Stimulated activated CD4-positive, alpha-beta T cell treated with anti-CD3 and anti-CD28 coated beads, Interleukin-15, amount 100 ng/mL, for 24 hours (primary cell): ENCODE measurements around the gene UCK1.
"Not testable (repeated sequence)": the region's sequence is repeated elsewhere in the genome, so short reads cannot be mapped to it uniquely, and the experiment has no call there.

ENCODE experiments used
- DNase-seq: peaks from one replicate; pipeline ENCODE4 v3.0.0-alpha.2; 2020

The UCK1 gene

GRCh38 chr9:131523086-131523388 lies 8.0 kb downstream of the UCK1 start:
- no peak for DNase-seq

GRCh38 chr9:131522257-131523085 lies 8.6 kb downstream of the UCK1 start:
- DNase-seq: no peak

GRCh38 chr9:131521822-131522221 lies 9.2 kb downstream of the UCK1 start:
- DNase-seq: no peak

GRCh38 chr9:131521203-131521602 lies 9.9 kb downstream of the UCK1 start:
- DNase-seq: no peak

GRCh38 chr9:131520503-131520902 lies 10.6 kb downstream of the UCK1 start:
- no peak for DNase-seq

GRCh38 chr9:131518553-131518952 lies 12.5 kb downstream of the UCK1 start:
- no peak for DNase-seq

- DNase-seq: no peak
Measured at GRCh38 chr9:131517761-131518190, 13.3 kb downstream of the UCK1 start.

GRCh38 chr9:131516930-131517329 lies 14.1 kb downstream of the UCK1 start:
- DNase-seq: no peak

- DNase-seq: no peak
Measured at GRCh38 chr9:131516100-131516499, 15.0 kb downstream of the UCK1 start.

- not testable (repeated sequence) for DNase-seq
Measured at GRCh38 chr9:131515559-131516031, 15.5 kb downstream of the UCK1 start.

GRCh38 chr9:131513177-131513576 lies 17.9 kb downstream of the UCK1 start:
- DNase-seq: no peak

GRCh38 chr9:131511880-131512279 lies 19.2 kb downstream of the UCK1 start:
- DNase-seq: no peak

GRCh38 chr9:131511416-131511815 lies 19.6 kb downstream of the UCK1 start:
- no peak for DNase-seq

GRCh38 chr9:131505012-131505411 lies 26.1 kb downstream of the UCK1 start:
- DNase-seq: no peak

GRCh38 chr9:131503626-131504465 lies 27.2 kb downstream of the UCK1 start:
- peak; percentile 84 for DNase-seq

GRCh38 chr9:131502781-131503625 lies 28.1 kb downstream of the UCK1 start, which contains the start of gene POMT1:
POMT1 (plus strand) TSS chr9:131502918; CDS start chr9:131504219, 1,301 bp downstream.
- peak; percentile 92 for DNase-seq

- peak; percentile 75 for DNase-seq
Measured at GRCh38 chr9:131500939-131501541, 30.0 kb downstream of the UCK1 start.

GRCh38 chr9:131500377-131500776 lies 30.7 kb downstream of the UCK1 start:
- DNase-seq: peak; percentile 78

- DNase-seq: no peak
Measured at GRCh38 chr9:131499254-131499767, 31.8 kb downstream of the UCK1 start.

GRCh38 chr9:131496844-131497405 lies 34.1 kb downstream of the UCK1 start:
- no peak for DNase-seq

- no peak for DNase-seq
Measured at GRCh38 chr9:131495785-131496184, 35.3 kb downstream of the UCK1 start.
